OCI-LY3 (cell line): Measurements from ENCODE around the gene HOPX.

Source experiments
- EZH2phosphoT487 ChIP-seq: fragments of 200-600 bp; shearing (Covaris generic); IDR thresholded peaks from 2 replicates; pipeline ENCODE4 v1.6.1; 2018; ENCODE audit warnings: antibody characterized with exemption, mixed run types, low read depth
- TF ChIP-seq, protein P1 (sequence below): fragments of 200-600, 300-600 bp; sonication (generic); IDR thresholded peaks from 2 replicates; pipeline ENCODE4 v1.5.1; 2014; ENCODE audit warnings: antibody characterized with exemption, low read length, low read depth

DNA sequence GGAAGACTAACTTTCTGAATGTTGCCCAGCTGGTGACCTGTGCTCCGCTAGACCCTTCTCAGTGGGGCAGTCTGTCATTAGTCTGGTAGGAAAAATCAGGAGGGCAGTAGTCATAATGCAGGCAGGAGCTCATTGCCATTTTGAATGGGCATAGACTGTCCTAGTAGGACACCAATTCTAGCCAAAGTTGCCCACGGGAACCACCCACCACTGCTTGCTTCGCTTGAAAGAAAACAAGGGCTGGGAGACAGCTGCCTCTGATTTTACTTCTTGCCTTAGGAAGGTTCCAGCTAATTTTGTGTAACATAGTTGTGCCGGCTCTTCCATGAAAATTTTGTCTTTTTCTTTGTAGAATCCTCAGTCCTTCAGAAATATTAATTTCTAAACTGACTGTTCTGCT is 23.3 kb downstream of the HOPX start:
- TF ChIP-seq, protein P1, sequence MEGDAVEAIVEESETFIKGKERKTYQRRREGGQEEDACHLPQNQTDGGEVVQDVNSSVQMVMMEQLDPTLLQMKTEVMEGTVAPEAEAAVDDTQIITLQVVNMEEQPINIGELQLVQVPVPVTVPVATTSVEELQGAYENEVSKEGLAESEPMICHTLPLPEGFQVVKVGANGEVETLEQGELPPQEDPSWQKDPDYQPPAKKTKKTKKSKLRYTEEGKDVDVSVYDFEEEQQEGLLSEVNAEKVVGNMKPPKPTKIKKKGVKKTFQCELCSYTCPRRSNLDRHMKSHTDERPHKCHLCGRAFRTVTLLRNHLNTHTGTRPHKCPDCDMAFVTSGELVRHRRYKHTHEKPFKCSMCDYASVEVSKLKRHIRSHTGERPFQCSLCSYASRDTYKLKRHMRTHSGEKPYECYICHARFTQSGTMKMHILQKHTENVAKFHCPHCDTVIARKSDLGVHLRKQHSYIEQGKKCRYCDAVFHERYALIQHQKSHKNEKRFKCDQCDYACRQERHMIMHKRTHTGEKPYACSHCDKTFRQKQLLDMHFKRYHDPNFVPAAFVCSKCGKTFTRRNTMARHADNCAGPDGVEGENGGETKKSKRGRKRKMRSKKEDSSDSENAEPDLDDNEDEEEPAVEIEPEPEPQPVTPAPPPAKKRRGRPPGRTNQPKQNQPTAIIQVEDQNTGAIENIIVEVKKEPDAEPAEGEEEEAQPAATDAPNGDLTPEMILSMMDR: no peak
- no peak for TF ChIP-seq EZH2phosphoT487
